H1 (cell line): ENCODE measurements around the gene NFIX. TPM values are rescaled to one million over a fixed set of nuclear protein-coding genes. Genes with fewer than 3 reads are reported as not detected.

Experiments
- CTCF ChIA-PET: fragments of 300-600 bp; sonication (Branson Sonifier 250); formaldehyde crosslinking; loops from one replicate; lab custom pipeline; 2021; ENCODE audit not compliant: partially characterized antibody; lab: Charles Lee
- POLR2A ChIA-PET: fragments of 300-600 bp; sonication (Branson Sonifier 250); formaldehyde crosslinking; loops from one replicate; lab custom pipeline; 2021; ENCODE audit warnings: inconsistent platforms; ENCODE audit not compliant: partially characterized antibody; lab: Charles Lee
- DNase-seq, 2 experiments: peaks; one replicate each; pipeline versions ENCODE4 v3.0.0 to v3.0.0-alpha.2; 2010 to 2022; ENCODE audit warnings: low spot score in 2 of 2, low read depth in 1 of 2, mixed read lengths in 1 of 2
- FAIRE-seq: peaks from 2 replicates; lab custom pipeline; 2011; peaks lifted over from hg19 to GRCh38; lab: Jason Lieb, UNC
- H2AFZ ChIP-seq: 2 replicates; pipeline ENCODE4 v1.8.1; 2012; ENCODE audit warnings: low read length, inconsistent platforms
- H2AK5ac ChIP-seq: 2 replicates; pipeline ENCODE4 v1.6.1; 2013; ENCODE audit warnings: low read depth, low read length
- H2BK120ac ChIP-seq: replicated peaks from 2 replicates; pipeline ENCODE3; 2013; ENCODE audit warnings: low read depth, low read length, inconsistent platforms
- H2BK12ac ChIP-seq: 2 replicates; pipeline ENCODE4 v1.6.1; 2013; ENCODE audit warnings: low read depth, low read length
- H2BK15ac ChIP-seq: 2 replicates; pipeline ENCODE4 v1.6.1; 2013; ENCODE audit warnings: low read length
- H2BK20ac ChIP-seq: 2 replicates; pipeline ENCODE4 v1.6.1; 2013; ENCODE audit warnings: low read length
- H2BK5ac ChIP-seq: 2 replicates; pipeline ENCODE4 v1.6.1; 2013; ENCODE audit warnings: low read depth, low read length
- H3K14ac ChIP-seq: 2 replicates; pipeline ENCODE4 v1.6.1; 2013; ENCODE audit warnings: inconsistent platforms; ENCODE audit not compliant: insufficient read length
- H3K18ac ChIP-seq: 2 replicates; pipeline ENCODE4 v1.6.1; 2013; ENCODE audit warnings: low read length; ENCODE audit errors: extremely low read depth
- H3K23ac ChIP-seq: 2 replicates; pipeline ENCODE4 v1.6.1; 2013; ENCODE audit warnings: inconsistent platforms; ENCODE audit not compliant: insufficient read length
- H3K23me2 ChIP-seq: 2 replicates; pipeline ENCODE4 v1.6.1; 2013; ENCODE audit warnings: low read depth, low read length
- H3K27ac ChIP-seq: 2 replicates; pipeline ENCODE4 v1.6.1; 2011; ENCODE audit warnings: low read depth, low read length, inconsistent platforms
- H3K27me3 ChIP-seq, 4 experiments: replicated peaks in 1 of 4; 1 replicate in 1 of 4; 2 replicates in 3 of 4; pipeline versions ENCODE4 v1.6.1 to v1.8.1; 2011 to 2013; ENCODE audit warnings: low read length in 3 of 4, mild to moderate bottlenecking in 3 of 4, inconsistent platforms in 2 of 4, mixed read lengths in 2 of 4, moderate library complexity in 1 of 4; ENCODE audit not compliant: control insufficient read depth in 3 of 4, insufficient read depth in 3 of 4; ENCODE audit errors: extremely low read depth in 1 of 4
- H3K36me3 ChIP-seq, 4 experiments: 2 replicates each; pipeline versions ENCODE4 v1.6.1 to v1.8.1; 2011 to 2013; ENCODE audit warnings: mild to moderate bottlenecking in 4 of 4, low read length in 3 of 4, moderate library complexity in 2 of 4, control low read depth in 1 of 4, inconsistent platforms in 1 of 4; ENCODE audit not compliant: insufficient read depth in 4 of 4, control insufficient read depth in 2 of 4
- H3K4ac ChIP-seq: replicated peaks from 2 replicates; pipeline ENCODE3; 2013; ENCODE audit warnings: low read length, low read depth, mixed read lengths, inconsistent platforms; ENCODE audit not compliant: insufficient read length
- H3K4me1 ChIP-seq, 4 experiments: replicated peaks in 1 of 4; 1 replicate in 1 of 4; 2 replicates in 3 of 4; pipeline versions ENCODE4 v1.6.1 to v1.8.1; 2011 to 2013; ENCODE audit warnings: low read length in 3 of 4, inconsistent platforms in 2 of 4, mixed read lengths in 1 of 4; ENCODE audit not compliant: insufficient read depth in 4 of 4, control insufficient read depth in 3 of 4
- H3K4me2 ChIP-seq, 2 experiments: 2 replicates each; pipeline versions ENCODE4 v1.6.1 to v1.8.1; 2011 to 2013; ENCODE audit warnings: low read depth in 2 of 2, low read length in 2 of 2, control low read depth in 1 of 2, inconsistent platforms in 1 of 2, mild to moderate bottlenecking in 1 of 2; ENCODE audit not compliant: insufficient read depth in 1 of 2
- H3K4me3 ChIP-seq, 4 experiments: fragments of 200-600, 300-600 bp in 1 of 4; sonication (generic), shearing (Covaris generic), sonication (Bioruptor Twin) in 1 of 4; 2 replicates each; pipeline versions ENCODE4 v1.5.1 to v1.8.1; 2011 to 2016; ENCODE audit warnings: low read length in 4 of 4, low read depth in 3 of 4, control low read depth in 2 of 4, inconsistent platforms in 2 of 4, mild to moderate bottlenecking in 2 of 4, mixed read lengths in 1 of 4, moderate library complexity in 1 of 4; ENCODE audit not compliant: insufficient read depth in 2 of 4; ENCODE audit errors: extremely low read depth in 1 of 4
- H3K56ac ChIP-seq: replicated peaks from 2 replicates; pipeline ENCODE3; 2013; ENCODE audit warnings: low read depth, mild to moderate bottlenecking, mixed read lengths, low read length, inconsistent platforms; ENCODE audit not compliant: insufficient read length
- H3K79me1 ChIP-seq: 2 replicates; pipeline ENCODE4 v1.6.1; 2013; ENCODE audit warnings: low read depth, low read length, control low read depth
- H3K79me2 ChIP-seq, 2 experiments: 2 replicates each; pipeline versions ENCODE4 v1.6.1 to v1.8.1; 2012 to 2013; ENCODE audit warnings: low read length in 2 of 2, mild to moderate bottlenecking in 2 of 2, inconsistent platforms in 1 of 2; ENCODE audit not compliant: insufficient read depth in 2 of 2, control insufficient read depth in 1 of 2
- H3K9ac ChIP-seq, 4 experiments: replicated peaks in 1 of 4; 1 replicate in 1 of 4; 2 replicates in 3 of 4; pipeline versions ENCODE4 v1.6.1 to v1.8.1; 2011 to 2013; ENCODE audit warnings: low read depth in 3 of 4, low read length in 3 of 4, control low read depth in 2 of 4, mild to moderate bottlenecking in 2 of 4, moderate library complexity in 2 of 4, inconsistent platforms in 1 of 4; ENCODE audit errors: extremely low read depth in 1 of 4
- H3K9me3 ChIP-seq, 2 experiments: 2 replicates each; pipeline versions ENCODE4 v1.6.1 to v1.8.1; 2012 to 2013; ENCODE audit warnings: mild to moderate bottlenecking in 2 of 2, moderate library complexity in 2 of 2, control low read depth in 1 of 2, inconsistent platforms in 1 of 2, low read depth in 1 of 2, low read length in 1 of 2, mixed read lengths in 1 of 2; ENCODE audit not compliant: insufficient read depth in 2 of 2
- H4K20me1 ChIP-seq, 2 experiments: replicated peaks in 1 of 2; 2 replicates each; pipeline versions ENCODE3 to v1.8.1; 2011 to 2013; ENCODE audit warnings: inconsistent platforms in 2 of 2, low read length in 2 of 2, mild to moderate bottlenecking in 1 of 2; ENCODE audit not compliant: insufficient read depth in 2 of 2, control insufficient read depth in 1 of 2
- H4K5ac ChIP-seq: 2 replicates; pipeline ENCODE4 v1.6.1; 2013; ENCODE audit warnings: low read length, low read depth, mixed read lengths, inconsistent platforms; ENCODE audit not compliant: insufficient read length
- H4K8ac ChIP-seq: 2 replicates; pipeline ENCODE4 v1.8.0; 2013; ENCODE audit warnings: mild to moderate bottlenecking, moderate library complexity, low read length, inconsistent platforms; ENCODE audit not compliant: insufficient read depth; ENCODE audit errors: extremely low read depth
- H4K91ac ChIP-seq: replicated peaks from 2 replicates; pipeline ENCODE3; 2013; ENCODE audit warnings: low read length, mixed read lengths, inconsistent platforms; ENCODE audit not compliant: insufficient read length
- CHD1 ChIP-seq: IDR thresholded peaks from 2 replicates; pipeline ENCODE4 v1.6.1; 2012; ENCODE audit warnings: low read depth, low read length, improper control_type of control experiment
- EZH2 ChIP-seq: fragments of 200-600 bp; sonication (generic); IDR thresholded peaks from 2 replicates; pipeline ENCODE4 v1.7.1; 2012; ENCODE audit warnings: low read depth, mild to moderate bottlenecking, moderate library complexity, low read length, inconsistent platforms; ENCODE audit not compliant: severe bottlenecking
- YY1 ChIP-seq: IDR thresholded peaks from 2 replicates; pipeline ENCODE4 v1.6.1; 2011; ENCODE audit warnings: low read depth, mild to moderate bottlenecking, low read length
- WGBS, 2 experiments: shearing (Covaris generic) in 1 of 2; methylation state at CpG; one replicate each; pipeline versions ENCODE4 v1.1.6 to v1.1.7; 2013 to 2015; ENCODE audit warnings: low lambda C conversion rate in 2 of 2, mixed read lengths in 2 of 2, inconsistent platforms in 1 of 2, low coverage in 1 of 2, missing lambda C conversion rate in 1 of 2; ENCODE audit not compliant: insufficient replicate concordance in 2 of 2, insufficient coverage in 1 of 2, insufficient read length in 1 of 2; ENCODE audit errors: extremely low coverage in 1 of 2, missing lambda C conversion rate in 1 of 2; 5-methylcytosine and 5-hydroxymethylcytosine counted together
- polyA plus RNA-seq, 7 experiments: library from polyadenylated mRNA; depleted of rRNA in 3 of 7; stranded (reverse) in 5 of 7; unstranded in 2 of 7; fragments of >200 nt in 5 of 7; fragments of 200-250 nt in 2 of 7; gene quantifications; 1 replicate in 5 of 7; 2 replicates in 1 of 7; 4 replicates in 1 of 7; pipeline versions ENCODE4 v1.2.1 to v1.2.3, GENCODE V29; 2011 to 2013; ENCODE audit warnings: missing spikeins in 2 of 7, mixed read lengths in 2 of 7
- total RNA-seq: library from RNA; stranded (reverse); fragmentation: NEBNext Ultra II Directional; extraction: Animal tissue kit (Norgen Biotek cat#: 25700); gene quantifications from 2 replicates; pipeline ENCODE4 v1.2.1, GENCODE V29; 2021
- TF ChIP-seq, protein P1 (sequence below): IDR thresholded peaks from 2 replicates; pipeline ENCODE4 v1.6.1; 2012; ENCODE audit warnings: low read length, inconsistent platforms

NFIX gene
- total and polyA plus RNA-seq, 2 of the 8 experiments (the other 6 are each of a cell fraction or from before 2014, with no cell fraction given): 0.03 to 0.20 TPM

DNA sequence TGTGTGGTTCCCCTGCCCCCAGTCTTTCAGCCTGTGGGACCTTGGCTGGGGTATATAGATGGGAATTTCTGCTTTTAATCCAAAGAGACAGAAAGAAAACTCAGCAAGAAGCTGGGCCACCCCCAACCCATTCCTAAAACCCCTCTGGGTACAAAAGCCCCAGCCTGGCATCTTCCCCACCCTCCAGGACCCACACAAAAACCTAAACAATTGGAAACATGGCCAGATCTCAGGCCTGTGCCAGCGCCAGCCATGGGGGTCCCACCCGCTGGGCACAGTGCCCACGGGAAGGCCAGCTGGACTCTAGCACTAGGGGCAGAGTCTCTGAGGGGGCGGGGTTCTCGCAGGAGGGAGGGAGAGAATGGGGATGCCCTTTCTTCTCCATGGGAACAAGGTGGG, 98.8 kb downstream of the NFIX start:
- ChIA-PET CTCF (interaction anchor here (0.6 to 48.8 kb wide), 28 partner anchors 8 to 954 kb away, joined by 3 to 1145 read pairs (median 10); partner anchors contain the start of gene DAND5), POLR2A (interaction anchor here (0.8 to 3.8 kb wide), 19 partner anchors 8 to 203 kb away, joined by 3 to 15 read pairs (median 5); partner anchors contain the start of gene GCDH)
- no peak overlapping the region for H4K8ac ChIP-seq
- no peak for FAIRE-seq
- DNase-seq: no peak
- H3K4me1 ChIP-seq: peaks cover 0 to 18% (median 16%) of the 10 kb centered on the region in 4 experiments; a peak in 5 of 7 replicates
- no peak overlapping the region for H3K23ac ChIP-seq
- H2BK20ac ChIP-seq: no peak overlapping the region
- peak overlapping the region in 1 of 2 experiments; percentile 85; a peak in 1 of 4 replicates for H3K4me2 ChIP-seq
- H4K5ac ChIP-seq: no peak overlapping the region
- H3K79me2 ChIP-seq: no peaks in the 10 kb centered on the region
- H3K79me1 ChIP-seq: no peaks in the 10 kb centered on the region
- H4K91ac ChIP-seq: no peak overlapping the region
- H2BK15ac ChIP-seq: no peak overlapping the region; the same call in 1 of the 2 replicates
- H4K20me1 ChIP-seq: peaks cover 2 to 5% of the 10 kb centered on the region in 2 experiments
- no peak overlapping the region for H3K14ac ChIP-seq
- peaks cover 14 to 76% (median 51%) of the 10 kb centered on the region in 4 experiments for H3K27me3 ChIP-seq
- H2AK5ac ChIP-seq: no peak overlapping the region
- no peaks in the 10 kb centered on the region for H3K9me3 ChIP-seq
- H2BK120ac ChIP-seq: no peak overlapping the region
- no peak overlapping the region for H3K27ac ChIP-seq
- no peak overlapping the region for H2BK5ac ChIP-seq
- H3K4me3 ChIP-seq: no peak overlapping the region; a peak in 1 of 8 replicates
- H3K18ac ChIP-seq: no peak overlapping the region
- peak; percentile 8 for TF ChIP-seq EZH2
- TF ChIP-seq, protein P1, sequence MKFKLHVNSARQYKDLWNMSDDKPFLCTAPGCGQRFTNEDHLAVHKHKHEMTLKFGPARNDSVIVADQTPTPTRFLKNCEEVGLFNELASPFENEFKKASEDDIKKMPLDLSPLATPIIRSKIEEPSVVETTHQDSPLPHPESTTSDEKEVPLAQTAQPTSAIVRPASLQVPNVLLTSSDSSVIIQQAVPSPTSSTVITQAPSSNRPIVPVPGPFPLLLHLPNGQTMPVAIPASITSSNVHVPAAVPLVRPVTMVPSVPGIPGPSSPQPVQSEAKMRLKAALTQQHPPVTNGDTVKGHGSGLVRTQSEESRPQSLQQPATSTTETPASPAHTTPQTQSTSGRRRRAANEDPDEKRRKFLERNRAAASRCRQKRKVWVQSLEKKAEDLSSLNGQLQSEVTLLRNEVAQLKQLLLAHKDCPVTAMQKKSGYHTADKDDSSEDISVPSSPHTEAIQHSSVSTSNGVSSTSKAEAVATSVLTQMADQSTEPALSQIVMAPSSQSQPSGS: no peak
- TF ChIP-seq YY1: 0 out of 2 replicates have a peak, but pooled peaks have one; percentile 1
- TF ChIP-seq CHD1: no peak
- TF ChIP-seq, all 59 proteins: peak for 2
- Histone ChIP-seq H3K9ac (no peak overlapping the region), H3K36me3 (no peaks in the 10 kb centered on the region), H3K23me2 (peaks cover 3% of the 10 kb centered on the region; the same call in 1 of the 2 replicates), H2BK12ac (no peak overlapping the region), H3K56ac (no peak overlapping the region), H2AFZ (no peak overlapping the region), H3K4ac (no peak overlapping the region)
- WGBS, 2 experiments: 20% methylated on average over 5 of the region's 5 CpGs; no CpG with 5 or more reads in 1 of the 2 experiments
